SK-N-SH (cell line): ENCODE measurements around the gene TRIM66. TPM values are rescaled to one million over a fixed set of nuclear protein-coding genes. Genes with fewer than 3 reads are reported as not detected.

Experiments
- CTCF ChIA-PET: fragments of 300-600, 350-600 bp; formaldehyde crosslinking; extraction: SDS; loops from one replicate; lab custom pipeline; 2021; lab: Yijun Ruan, JAX
- POLR2A ChIA-PET: fragments of 350-600 bp; sonication (Branson Sonifier 250); formaldehyde crosslinking; extraction: SDS; loops from one replicate; lab custom pipeline; 2020; ENCODE audit warnings: antibody characterized with exemption, inconsistent platforms; lab: Yijun Ruan, JAX
- DNase-seq: peaks from one replicate; pipeline ENCODE4 v3.0.0; 2012
- H2AFZ ChIP-seq: fragments of 200-600 bp; sonication (generic); 2 replicates; pipeline ENCODE4 v1.8.1; 2016; ENCODE audit warnings: antibody characterized with exemption, mild to moderate bottlenecking, low read depth
- H3F3A ChIP-seq: fragments of 200-600 bp; sonication (generic); replicated peaks from 2 replicates; pipeline ENCODE3; 2016; ENCODE audit warnings: antibody characterized with exemption, mild to moderate bottlenecking; ENCODE audit not compliant: insufficient read depth
- H3K27ac ChIP-seq, 2 experiments: fragments of 200-500 bp in 1 of 2; fragments of 200-600 bp in 1 of 2; sonication (Bioruptor generic) in 1 of 2; sonication (generic), shearing (Covaris generic) in 1 of 2; 2 replicates each; pipeline versions ENCODE4 v1.5.1 to v1.6.1; 2014 to 2016; ENCODE audit warnings: low read depth in 2 of 2, inconsistent platforms in 1 of 2, low read length in 1 of 2, mild to moderate bottlenecking in 1 of 2, mixed read lengths in 1 of 2
- H3K27me3 ChIP-seq: fragments of 200-600 bp; sonication (generic), shearing (Covaris generic); 2 replicates; pipeline ENCODE4 v1.6.1; 2016; ENCODE audit warnings: mixed run types; ENCODE audit not compliant: insufficient read depth
- H3K36me3 ChIP-seq, 2 experiments: fragments of 200-500 bp in 1 of 2; fragments of 200-600 bp in 1 of 2; sonication (Bioruptor generic) in 1 of 2; sonication (generic) in 1 of 2; replicated peaks in 1 of 2; 2 replicates each; pipeline versions ENCODE3 to v1.5.1; 2014 to 2016; ENCODE audit warnings: low read length in 1 of 2, mild to moderate bottlenecking in 1 of 2; ENCODE audit not compliant: insufficient read depth in 2 of 2, control insufficient read depth in 1 of 2
- H3K4me1 ChIP-seq, 2 experiments: fragments of 200-500 bp in 1 of 2; fragments of 200-600 bp in 1 of 2; sonication (Bioruptor generic) in 1 of 2; sonication (generic), shearing (Covaris generic) in 1 of 2; 2 replicates each; pipeline versions ENCODE4 v1.5.1 to v1.6.1; 2014 to 2016; ENCODE audit warnings: low read depth in 1 of 2, low read length in 1 of 2, mixed run types in 1 of 2; ENCODE audit not compliant: insufficient read depth in 2 of 2, control insufficient read depth in 1 of 2
- H3K4me2 ChIP-seq: fragments of 200-600 bp; sonication (generic), shearing (Covaris generic); 2 replicates; pipeline ENCODE4 v1.6.1; 2017; ENCODE audit warnings: mixed run types
- H3K4me3 ChIP-seq, 2 experiments: fragments of 200-500 bp in 1 of 2; fragments of 200-600 bp in 1 of 2; sonication (Bioruptor generic) in 1 of 2; sonication (generic), shearing (Covaris generic) in 1 of 2; 2 replicates each; pipeline versions ENCODE4 v1.5.1 to v1.8.1; 2014 to 2016; ENCODE audit warnings: low read depth in 2 of 2, inconsistent platforms in 1 of 2, low read length in 1 of 2, mild to moderate bottlenecking in 1 of 2, mixed read lengths in 1 of 2, moderate library complexity in 1 of 2
- H3K79me2 ChIP-seq: fragments of 200-600 bp; sonication (generic); 2 replicates; pipeline ENCODE4 v1.8.1; 2017; ENCODE audit warnings: mild to moderate bottlenecking; ENCODE audit not compliant: insufficient read depth
- H3K9ac ChIP-seq: fragments of 200-600 bp; sonication (generic); 2 replicates; pipeline ENCODE4 v1.6.1; 2017; ENCODE audit warnings: mixed run types
- H3K9me2 ChIP-seq: fragments of 200-600 bp; sonication (generic); 2 replicates; pipeline ENCODE4 v1.6.1; 2017; ENCODE audit warnings: mixed run types
- H3K9me3 ChIP-seq: fragments of 200-600 bp; sonication (generic); 2 replicates; pipeline ENCODE4 v1.6.1; 2017; ENCODE audit warnings: mixed run types, mild to moderate bottlenecking, moderate library complexity
- H4K20me1 ChIP-seq: fragments of 200-600 bp; sonication (generic); 2 replicates; pipeline ENCODE4 v1.6.1; 2017; ENCODE audit warnings: mild to moderate bottlenecking, mixed run types; ENCODE audit not compliant: insufficient read depth
- CHD2 ChIP-seq: fragments of 150-350 bp; IDR thresholded peaks from 2 replicates; pipeline ENCODE4 v1.6.1; 2018; ENCODE audit warnings: low read length; ENCODE audit not compliant: partially characterized antibody
- CTCF ChIP-seq: fragments of 200-600 bp; sonication (generic); IDR thresholded peaks from 2 replicates; pipeline ENCODE4 v1.6.1; 2017; ENCODE audit warnings: antibody characterized with exemption, mild to moderate bottlenecking, moderate library complexity
- EP300 ChIP-seq, 2 experiments: IDR thresholded peaks; 2 replicates each; pipeline versions ENCODE4 v1.4.0 to v1.6.1; 2012; ENCODE audit warnings: borderline replicate concordance in 1 of 2, low read depth in 1 of 2, low read length in 1 of 2
- FOSL2 ChIP-seq: IDR thresholded peaks from 2 replicates; pipeline ENCODE4 v1.4.0; 2012; ENCODE audit warnings: low read depth, mild to moderate bottlenecking, moderate library complexity, borderline replicate concordance
- FOXJ3 ChIP-seq: sonication (generic); formaldehyde crosslinking; IDR thresholded peaks from 2 replicates; pipeline ENCODE4 v1.5.1; 2020; ENCODE audit warnings: mild to moderate bottlenecking, missing genetic modification reagents
- GABPA ChIP-seq: IDR thresholded peaks from 2 replicates; pipeline ENCODE4 v1.4.0; 2012; ENCODE audit warnings: low read depth, mild to moderate bottlenecking
- GATA2 ChIP-seq: sonication (generic); formaldehyde crosslinking; IDR thresholded peaks from 2 replicates; pipeline ENCODE4 v1.5.0; 2020; ENCODE audit warnings: mild to moderate bottlenecking, missing genetic modification reagents
- IRF3 ChIP-seq: fragments of 150-350 bp; IDR thresholded peaks from 2 replicates; pipeline ENCODE4 v1.6.1; 2016; ENCODE audit warnings: mild to moderate bottlenecking, low read depth, low read length
- JUND ChIP-seq: IDR thresholded peaks from 2 replicates; pipeline ENCODE4 v1.4.0; 2012
- MXI1 ChIP-seq: IDR thresholded peaks from 2 replicates; pipeline ENCODE4 v1.6.1; 2012; ENCODE audit warnings: mild to moderate bottlenecking, low read depth, low read length, improper control_type of control experiment
- NRF1 ChIP-seq: IDR thresholded peaks from 2 replicates; pipeline ENCODE4 v1.6.1; 2012; ENCODE audit warnings: low read depth, mild to moderate bottlenecking, low read length
- RAD21 ChIP-seq: IDR thresholded peaks from 2 replicates; pipeline ENCODE4 v1.6.1; 2012; ENCODE audit warnings: mild to moderate bottlenecking, low read length
- RXRA ChIP-seq: IDR thresholded peaks from 2 replicates; pipeline ENCODE4 v1.4.0; 2012; ENCODE audit warnings: low read depth, mild to moderate bottlenecking, borderline replicate concordance
- TAF1 ChIP-seq: IDR thresholded peaks from 2 replicates; pipeline ENCODE4 v1.6.1; 2012; ENCODE audit warnings: low read depth, mild to moderate bottlenecking, low read length, moderate library complexity, borderline replicate concordance
- TCF12 ChIP-seq: IDR thresholded peaks from 2 replicates; pipeline ENCODE4 v1.4.0; 2012
- TEAD4 ChIP-seq: IDR thresholded peaks from 2 replicates; pipeline ENCODE4 v1.4.0; 2012; ENCODE audit warnings: mild to moderate bottlenecking, borderline replicate concordance; ENCODE audit not compliant: insufficient read depth
- WGBS: methylation state at CpG from one replicate; pipeline ENCODE4 v1.1.6; 2017; ENCODE audit warnings: low lambda C conversion rate; 5-methylcytosine and 5-hydroxymethylcytosine counted together
- polyA plus RNA-seq, 3 experiments: library from polyadenylated mRNA; depleted of rRNA; stranded (reverse); fragments of >200 nt; gene quantifications; 2 replicates each; pipeline ENCODE4 v1.2.3, GENCODE V29; 2012

The TRIM66 gene
- polyA plus RNA-seq, 1 of the 3 experiments (the other 2 are of a cell fraction) = 6.4 TPM

GRCh38 chr11:8676458-8676857 is 6.0 kb downstream of the TRIM66 start:
- no peaks in the 10 kb centered on the region for H3K27me3 ChIP-seq
- peaks cover 9% of the 10 kb centered on the region in 2 experiments for H3K4me1 ChIP-seq
- H3K27ac ChIP-seq = no peak overlapping the region
- peaks cover 9 to 20% of the 10 kb centered on the region in 2 experiments for H3K36me3 ChIP-seq
- H3K4me2 ChIP-seq = no peak overlapping the region
- H2AFZ ChIP-seq = no peak overlapping the region
- H3F3A ChIP-seq = peaks cover 22% of the 10 kb centered on the region
- no peaks in the 10 kb centered on the region for H3K9me3 ChIP-seq
- TF ChIP-seq CTCF (no peak), RXRA (no peak), EP300 (IDR thresholded peaks at IDR 0.05; ENCODE audit: borderline replicate concordance in 1 of 2, low read depth in 1 of 2, low read length in 1 of 2) (no peak)
- POLR2A ChIA-PET = no interaction called here
- H4K20me1 ChIP-seq = no peaks in the 10 kb centered on the region; the same call in 1 of the 2 replicates
- peaks cover 4% of the 10 kb centered on the region for H3K79me2 ChIP-seq
- 95% methylated on average over 1 of the region's 1 CpG for WGBS
- no peak for DNase-seq
- no peaks in the 10 kb centered on the region for H3K9me2 ChIP-seq
- H3K9ac ChIP-seq = no peak overlapping the region
- H3K4me3 ChIP-seq = no peak overlapping the region
- CTCF ChIA-PET = no interaction called here

GRCh38 chr11:8674859-8675258 is 7.6 kb downstream of the TRIM66 start:
- no peak for TF ChIP-seq MXI1
- TF ChIP-seq CHD2 = no peak
- no peak for TF ChIP-seq NRF1
- no peak for TF ChIP-seq FOXJ3 (CRISPR knock-in tag)
- TF ChIP-seq TCF12 = no peak
- no peak for TF ChIP-seq GATA2 (CRISPR knock-in tag)
- no peak for TF ChIP-seq GABPA
- no peak for TF ChIP-seq EP300 (IDR thresholded peaks at IDR 0.05; ENCODE audit: borderline replicate concordance in 1 of 2, low read depth in 1 of 2, low read length in 1 of 2)
- no peak for TF ChIP-seq TEAD4
- no peak for TF ChIP-seq RAD21
- TF ChIP-seq CTCF = no peak
- TF ChIP-seq TAF1 = no peak
- TF ChIP-seq FOSL2 = no peak
- TF ChIP-seq JUND = no peak
- no peak for TF ChIP-seq IRF3
- Histone ChIP-seq H3K4me1 (peaks cover 12 to 15% of the 10 kb centered on the region in 2 experiments), H3K27ac (no peak overlapping the region), H3K9me2 (no peaks in the 10 kb centered on the region), H3K27me3 (no peaks in the 10 kb centered on the region), H3K79me2 (no peaks in the 10 kb centered on the region), H3K9me3 (no peaks in the 10 kb centered on the region), H3K4me2 (no peak overlapping the region), H3F3A (peaks cover 32% of the 10 kb centered on the region), H3K4me3 (no peak overlapping the region), H3K36me3 (peaks cover 5 to 14% of the 10 kb centered on the region in 2 experiments), H4K20me1 (no peaks in the 10 kb centered on the region; the same call in 1 of the 2 replicates), H2AFZ (no peak overlapping the region), H3K9ac (no peak overlapping the region)
- no peak for DNase-seq
- CTCF ChIA-PET = no interaction called here
- POLR2A ChIA-PET = interaction anchor here (1.8 kb wide), 1 partner anchor 8 kb away, joined by 7 read pairs; the partner anchor contains the start of genes RPL27A and TRIM66
- WGBS = 84% methylated on average over 2 of the region's 2 CpGs
